ENCODE results near the gene LY6G5C.
A peak's percentile ranks its signal among the peaks of the same experiment; 100 is the strongest.

LY6G5C gene
- total RNA-seq: 1.5 reads per million

- DNase-seq: peak; percentile 30
Measured at GRCh38 chr6:31680226-31681134, at the start of gene LY6G5C. Gene LY6G5C (minus strand): TSS chr6:31681067. CDS start chr6:31680373, 694 bp downstream.

DNA sequence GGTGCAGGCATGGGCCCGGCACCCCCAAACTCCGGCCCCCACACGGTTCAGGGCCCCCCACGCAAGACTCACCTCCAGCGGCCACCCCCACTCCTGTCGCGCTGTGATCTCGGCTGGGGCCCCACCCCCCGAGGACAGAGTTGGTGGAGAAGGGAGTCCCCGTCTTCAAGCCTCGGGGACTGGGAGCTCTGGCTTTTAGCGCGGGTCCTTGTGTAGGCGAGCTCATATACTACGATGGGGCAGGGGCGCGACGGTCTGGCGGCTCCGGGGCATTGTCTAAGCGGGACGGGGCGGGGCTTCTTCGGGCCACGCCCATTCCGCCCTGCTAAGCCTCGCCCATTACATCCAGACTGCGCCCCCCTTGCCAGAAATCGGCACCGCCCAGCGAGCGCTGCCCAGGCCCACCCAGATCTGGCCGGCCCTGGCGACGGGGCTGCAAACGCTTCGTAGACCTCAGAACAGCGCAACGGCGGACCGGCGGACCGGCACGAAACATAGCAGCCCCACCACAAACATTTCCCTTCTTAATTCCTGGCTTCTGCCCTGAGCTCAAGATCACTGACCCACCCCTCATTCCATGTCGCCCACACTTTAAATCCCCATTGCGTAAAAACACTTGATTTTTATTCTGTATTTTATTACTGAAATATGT, 49.2 kb upstream of the LY6G5C start:
- DNase-seq: peak; percentile 49

DNA sequence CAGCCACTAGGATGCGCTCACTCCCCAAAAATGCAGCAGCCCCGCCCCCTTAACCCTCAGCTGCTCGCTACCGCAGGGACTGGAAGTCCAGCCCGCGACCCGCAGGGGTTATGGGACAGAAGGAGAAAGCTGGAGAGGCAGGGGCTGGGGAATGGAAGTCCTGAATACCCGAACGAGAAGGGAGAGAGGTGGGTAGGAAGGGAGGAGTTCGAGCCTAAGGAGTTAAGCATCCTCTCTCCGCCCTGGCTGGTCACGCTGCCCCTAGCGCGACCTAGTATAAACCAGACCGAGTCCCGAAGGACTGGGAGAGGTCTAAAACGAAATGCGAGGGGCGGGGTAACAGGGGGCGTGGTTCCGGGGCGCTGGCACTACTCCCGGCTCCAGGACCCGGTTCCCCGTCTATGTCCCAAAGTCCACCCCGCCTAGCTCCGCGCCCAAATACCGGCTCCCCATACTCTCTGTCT, 48.7 kb upstream of the LY6G5C start:
- peak; percentile 72 for DNase-seq

GRCh38 chr6:31728767-31729514, 48.1 kb upstream of the LY6G5C start, which contains the start of gene DDAH2:
Gene DDAH2 (minus strand): TSS chr6:31729299. CDS start chr6:31729161, 138 bp downstream.
- no peak for DNase-seq

- no peak for DNase-seq
Measured at GRCh38 chr6:31727717-31728671, 47.1 kb upstream of the LY6G5C start.

DNA sequence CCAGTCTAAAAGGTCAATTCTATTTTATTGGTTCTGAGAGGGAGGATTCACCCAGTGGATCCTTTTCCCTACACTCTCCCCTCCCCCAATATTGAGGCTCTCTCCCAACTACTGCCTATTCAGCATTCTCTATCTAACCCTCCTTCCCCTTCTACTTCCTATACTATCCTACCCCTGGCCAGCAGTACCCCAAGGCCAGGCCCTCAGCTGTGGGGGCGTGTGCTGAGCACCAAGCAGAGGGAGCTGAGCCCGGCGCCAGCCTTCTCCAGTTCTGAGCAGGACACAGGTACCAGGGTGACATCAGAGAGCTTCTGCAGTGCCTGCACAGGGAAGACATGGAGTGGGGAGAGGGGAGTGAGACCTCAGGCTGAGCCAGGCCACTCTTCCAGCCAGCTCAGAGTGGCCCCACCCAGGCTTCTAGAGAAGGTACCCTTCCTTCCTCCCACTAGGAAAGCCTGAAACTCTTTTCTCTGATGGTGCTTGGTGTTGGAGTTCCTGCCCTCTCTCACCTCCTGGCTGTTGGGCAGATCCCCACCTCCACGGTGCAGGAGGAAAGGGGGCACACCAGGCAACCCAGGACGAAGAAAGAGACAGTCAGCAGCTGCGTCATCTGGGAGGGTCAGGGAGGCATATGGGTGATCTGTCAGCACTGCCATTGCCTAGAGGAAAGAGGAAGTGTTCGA, 46.3 kb upstream of the LY6G5C start:
- no peak for DNase-seq

- no peak for DNase-seq
Measured at GRCh38 chr6:31725502-31726350, 44.9 kb upstream of the LY6G5C start.

DNA sequence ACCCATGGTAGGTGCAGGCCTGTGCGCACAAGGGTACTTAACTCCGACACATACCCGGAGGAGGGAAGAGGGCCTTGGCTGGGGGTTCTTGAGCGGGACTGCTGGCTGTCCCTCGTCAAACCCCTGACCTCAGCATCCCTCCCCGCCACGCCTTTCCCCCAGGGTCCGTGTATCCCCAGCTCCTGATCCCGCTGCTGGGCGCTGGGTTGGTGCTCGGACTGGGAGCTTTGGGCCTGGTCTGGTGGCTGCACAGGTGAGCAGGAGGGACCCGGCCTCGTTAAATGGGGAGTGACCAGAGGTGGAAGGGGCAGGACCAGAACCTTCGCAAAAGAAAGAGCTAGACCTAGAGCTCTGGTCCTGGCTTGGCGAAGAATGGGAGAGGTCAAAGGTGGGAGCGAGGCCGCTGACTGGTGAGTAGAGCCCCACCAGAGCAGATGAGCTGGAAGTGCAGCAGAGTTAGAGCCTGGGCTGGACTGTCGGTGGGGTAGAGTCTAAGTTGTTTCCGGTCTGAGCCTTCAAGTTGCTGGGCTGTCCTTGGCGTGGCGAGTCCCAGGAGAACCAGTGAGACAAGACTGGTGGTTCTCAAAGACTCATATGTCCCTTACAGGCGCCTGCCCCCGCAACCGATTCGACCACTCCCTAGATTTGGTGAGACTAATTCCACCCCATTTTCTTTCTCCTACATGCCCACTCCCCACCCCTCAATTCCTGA, 43.3 kb upstream of the LY6G5C start:
- no peak for DNase-seq

GRCh38 chr6:31723245-31723979, 42.5 kb upstream of the LY6G5C start, which contains the start of gene MPIG6B:
Gene MPIG6B (plus strand): TSS chr6:31723373. CDS start chr6:31723384, 11 bp downstream.
- no peak for DNase-seq

DNA sequence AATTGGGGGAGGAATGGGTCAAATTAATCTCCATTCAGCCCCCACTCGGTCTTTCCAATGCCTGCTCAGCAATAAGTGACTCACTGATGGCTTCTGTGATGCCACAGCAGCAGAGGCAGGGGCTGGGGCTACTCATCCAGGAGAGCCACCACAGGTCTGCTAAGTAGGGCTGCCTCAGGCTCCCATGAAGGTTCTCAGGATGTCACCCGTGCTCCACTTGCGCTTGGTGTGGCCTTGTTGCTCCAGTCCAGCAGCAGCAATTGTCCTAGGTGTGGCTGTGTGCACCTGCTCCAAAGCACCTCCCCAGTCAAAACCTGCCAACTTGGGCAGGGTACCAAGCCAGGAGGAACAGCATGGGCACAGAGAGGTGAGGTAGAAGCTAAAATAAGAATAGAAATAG, 41.3 kb upstream of the LY6G5C start:
- DNase-seq: no peak

GRCh38 chr6:31721351-31722020, 40.6 kb upstream of the LY6G5C start, which contains the start of gene LY6G6C:
Gene LY6G6C (minus strand): TSS chr6:31721746. CDS start chr6:31721679, 67 bp downstream.
- no peak for DNase-seq

DNA sequence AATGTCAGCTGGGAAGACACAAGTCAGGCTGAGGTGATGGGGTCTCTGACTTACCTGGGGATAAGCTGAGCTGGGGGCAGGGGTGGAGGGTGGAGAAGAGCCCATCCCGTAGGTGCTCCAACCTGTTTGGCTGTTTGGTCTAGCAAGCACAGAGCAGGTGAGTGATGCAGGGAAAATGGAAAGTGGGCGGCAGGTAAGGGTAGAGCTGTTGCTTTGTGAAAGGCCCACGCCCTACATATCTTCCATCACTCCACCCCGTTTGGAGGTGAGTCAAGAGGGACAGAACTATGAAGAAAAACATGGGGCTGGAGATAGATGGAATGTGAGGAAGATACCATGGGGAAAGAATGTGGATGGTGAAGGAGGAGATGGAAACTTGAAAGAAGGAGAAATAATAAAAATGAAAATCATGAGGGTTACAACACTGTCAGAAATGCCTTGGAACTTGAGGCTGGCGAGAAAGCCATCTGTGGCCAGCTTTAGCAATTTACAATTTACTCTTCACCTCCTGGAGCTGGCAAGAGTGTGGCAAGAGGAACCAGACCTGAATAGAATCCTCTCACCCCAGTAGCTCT, 39.4 kb upstream of the LY6G5C start:
- DNase-seq: no peak

GRCh38 chr6:31719001-31719400, 38.1 kb upstream of the LY6G5C start:
- no peak for DNase-seq

DNA sequence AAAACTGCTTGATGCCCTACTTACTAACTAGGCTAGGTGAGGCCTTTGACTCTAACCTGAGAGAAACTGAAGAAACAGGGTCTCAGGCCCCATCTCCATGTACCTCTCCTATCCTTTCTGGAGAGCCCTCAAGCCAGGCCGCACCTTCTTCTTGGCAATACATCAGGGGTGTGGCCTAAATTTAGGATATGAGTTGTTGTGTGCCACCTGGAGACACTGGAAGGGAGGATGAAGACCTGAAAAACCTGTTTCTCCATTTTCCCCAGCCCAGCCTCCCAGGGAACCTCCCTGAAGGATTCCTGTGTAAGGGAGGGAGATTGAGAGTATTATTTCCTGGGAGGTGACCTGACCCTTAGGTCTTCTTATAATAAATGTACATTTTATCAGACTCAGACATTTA, 37.4 kb upstream of the LY6G5C start:
- DNase-seq: no peak

- DNase-seq: no peak
Measured at GRCh38 chr6:31717499-31718222, 36.8 kb upstream of the LY6G5C start.

DNA sequence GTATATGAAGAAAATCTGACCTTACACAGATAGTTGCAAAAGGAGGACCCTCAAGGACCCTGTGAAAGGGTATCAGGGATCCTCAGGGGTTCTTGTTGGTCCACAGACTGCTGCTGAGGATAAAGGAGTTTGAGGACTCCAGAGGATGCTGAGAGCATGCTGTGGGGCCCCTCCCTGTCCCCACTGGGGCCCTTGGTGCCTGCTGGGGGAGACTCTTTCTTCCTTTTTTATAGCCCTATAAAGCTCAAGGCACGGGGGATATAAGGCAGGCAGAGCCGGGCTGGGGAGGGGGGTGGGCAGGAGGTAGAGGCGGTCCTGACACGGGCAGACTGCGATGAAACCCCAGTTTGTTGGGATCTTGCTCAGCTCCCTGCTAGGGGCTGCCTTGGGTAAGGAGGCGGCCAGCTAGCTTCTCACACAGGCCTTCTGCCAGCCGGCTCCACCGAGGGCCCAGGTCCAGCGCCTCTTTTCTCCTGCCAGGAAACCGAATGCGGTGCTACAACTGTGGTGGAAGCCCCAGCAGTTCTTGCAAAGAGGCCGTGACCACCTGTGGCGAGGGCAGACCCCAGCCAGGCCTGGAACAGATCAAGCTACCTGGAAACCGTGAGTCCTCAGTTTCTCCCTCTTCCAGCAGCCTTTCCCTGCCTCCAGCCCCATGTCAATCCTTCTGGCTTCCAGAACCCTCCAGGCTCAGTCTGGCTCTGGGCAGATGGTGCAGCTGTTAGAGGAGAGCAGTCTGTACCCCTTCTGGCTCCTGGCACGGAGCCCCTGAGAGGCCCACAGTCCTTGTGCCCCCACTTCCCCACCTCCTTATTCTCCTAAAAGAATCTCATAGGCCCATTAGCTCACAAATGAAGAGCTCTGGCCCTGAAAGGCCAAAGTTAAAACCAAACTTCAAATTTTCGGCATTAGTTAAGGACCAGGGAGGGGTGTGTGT, 34.4 kb upstream of the LY6G5C start, which contains the start of gene LY6G6D:
Gene LY6G6D (plus strand): TSS at position 327 of the 937 bp plus-strand sequence. CDS start 8 bp downstream, at position 335.
- DNase-seq: no peak
